Measurements from ENCODE around the gene CCDC88C.

DNA sequence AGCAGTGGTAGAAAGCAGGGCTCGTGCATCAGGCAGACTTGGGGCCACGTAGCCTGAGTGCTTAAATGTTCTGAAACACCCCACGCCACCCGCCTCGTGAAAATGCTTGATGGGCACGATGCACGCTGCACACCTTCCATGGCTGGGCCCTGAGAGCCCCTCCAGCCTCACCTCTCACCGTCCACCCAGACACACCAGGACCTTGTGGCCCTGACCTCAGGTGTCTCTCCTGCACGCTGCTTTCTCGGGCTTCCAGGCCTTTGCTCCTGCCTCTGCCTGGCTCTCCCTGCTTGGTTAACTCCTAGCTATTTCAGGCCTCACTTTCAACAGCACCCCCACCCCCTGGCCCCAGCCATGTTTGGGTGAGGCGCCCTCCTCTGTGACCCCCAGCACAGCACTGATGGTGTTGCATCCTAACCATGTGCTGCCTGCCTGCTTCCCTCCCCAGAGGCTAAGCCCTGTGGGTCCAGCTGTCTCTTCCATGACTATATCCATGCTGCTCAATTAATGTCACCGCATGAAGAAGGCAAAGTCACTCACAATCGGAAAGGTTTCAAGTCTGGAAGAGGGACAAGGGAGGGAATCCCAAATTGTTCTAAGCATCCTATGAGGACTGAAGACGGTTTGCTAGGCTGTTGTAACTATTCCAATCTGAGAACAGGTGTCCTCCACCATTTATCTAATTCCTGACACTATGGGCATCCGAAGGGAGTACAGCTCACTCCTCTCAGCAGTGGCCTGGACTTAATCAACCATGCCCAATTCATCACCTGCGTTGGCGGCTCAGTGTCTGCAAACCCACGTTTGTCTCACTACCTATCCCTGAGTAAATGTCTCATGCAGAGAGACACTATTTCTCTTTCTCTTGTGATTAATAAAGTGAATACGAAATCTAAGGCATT, 82.2 kb downstream of the CCDC88C start:
- TF ChIP-seq JUN (IDR thresholded peaks at IDR 0.05) (no peak), MYC (IDR thresholded peaks at IDR 0.05; ENCODE audit: borderline replicate concordance, low read length) (no peak), RCOR1 (IDR thresholded peaks at IDR 0.05; ENCODE audit: low read depth, low read length) (no peak), ZNF302 (CRISPR knock-in tag; IDR thresholded peaks at IDR 0.05) (no peak), NR3C1 (IDR thresholded peaks at IDR 0.05) (no peak), EP300 (IDR thresholded peaks at IDR 0.05) (no peak), RAD21 (conservative IDR thresholded peaks at IDR 0.05 in 1 of 2, IDR thresholded peaks at IDR 0.05 in 1 of 2) (no peak), NFE2L2 (conservative IDR thresholded peaks at IDR 0.05; ENCODE audit: low read length) (no peak)
- TF ChIP-seq, protein P1, sequence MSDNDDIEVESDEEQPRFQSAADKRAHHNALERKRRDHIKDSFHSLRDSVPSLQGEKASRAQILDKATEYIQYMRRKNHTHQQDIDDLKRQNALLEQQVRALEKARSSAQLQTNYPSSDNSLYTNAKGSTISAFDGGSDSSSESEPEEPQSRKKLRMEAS (IDR thresholded peaks at IDR 0.05): no peak
- TF ChIP-seq, protein P2, sequence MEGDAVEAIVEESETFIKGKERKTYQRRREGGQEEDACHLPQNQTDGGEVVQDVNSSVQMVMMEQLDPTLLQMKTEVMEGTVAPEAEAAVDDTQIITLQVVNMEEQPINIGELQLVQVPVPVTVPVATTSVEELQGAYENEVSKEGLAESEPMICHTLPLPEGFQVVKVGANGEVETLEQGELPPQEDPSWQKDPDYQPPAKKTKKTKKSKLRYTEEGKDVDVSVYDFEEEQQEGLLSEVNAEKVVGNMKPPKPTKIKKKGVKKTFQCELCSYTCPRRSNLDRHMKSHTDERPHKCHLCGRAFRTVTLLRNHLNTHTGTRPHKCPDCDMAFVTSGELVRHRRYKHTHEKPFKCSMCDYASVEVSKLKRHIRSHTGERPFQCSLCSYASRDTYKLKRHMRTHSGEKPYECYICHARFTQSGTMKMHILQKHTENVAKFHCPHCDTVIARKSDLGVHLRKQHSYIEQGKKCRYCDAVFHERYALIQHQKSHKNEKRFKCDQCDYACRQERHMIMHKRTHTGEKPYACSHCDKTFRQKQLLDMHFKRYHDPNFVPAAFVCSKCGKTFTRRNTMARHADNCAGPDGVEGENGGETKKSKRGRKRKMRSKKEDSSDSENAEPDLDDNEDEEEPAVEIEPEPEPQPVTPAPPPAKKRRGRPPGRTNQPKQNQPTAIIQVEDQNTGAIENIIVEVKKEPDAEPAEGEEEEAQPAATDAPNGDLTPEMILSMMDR (IDR thresholded peaks at IDR 0.05): no peak

Data from A549 (cell line).